Stimulated activated CD4-positive, alpha-beta T cell treated with anti-CD3 and anti-CD28 coated beads, Interleukin-12 subunit alpha, Interleukin-12 subunit beta, amount 100 ng/mL, for 48 hours (primary cell): Measurements from ENCODE around the gene PRKAR1B.
"Not testable (repeated sequence)": the region's sequence is repeated elsewhere in the genome, so short reads cannot be mapped to it uniquely, and the experiment has no call there.

ENCODE experiments used
- DNase-seq, 3 donors: peaks; one replicate each; pipeline ENCODE4 v3.0.0-alpha.2; 2020; ENCODE audit warnings: low read depth in 2 of 3, low spot score in 1 of 3

PRKAR1B gene

GRCh38 chr7:672891-673290 is 54.2 kb downstream of the PRKAR1B start:
- no peak for DNase-seq

GRCh38 chr7:671415-672042 is 55.6 kb downstream of the PRKAR1B start:
- DNase-seq, result no peak

GRCh38 chr7:670501-671390 is 56.3 kb downstream of the PRKAR1B start:
- no peak for DNase-seq

- no peak for DNase-seq
These were observed 58.1 kb downstream of the PRKAR1B start for GRCh38 chr7:668958-669357.

GRCh38 chr7:668139-668931 is 58.7 kb downstream of the PRKAR1B start:
- DNase-seq, result no peak

GRCh38 chr7:666454-667292 is 60.4 kb downstream of the PRKAR1B start:
- no peak for DNase-seq

GRCh38 chr7:665736-666453 is 61.2 kb downstream of the PRKAR1B start:
- no peak for DNase-seq

- no peak for DNase-seq
These were observed 61.9 kb downstream of the PRKAR1B start for GRCh38 chr7:664997-665735.

- DNase-seq, result no peak
These were observed 62.7 kb downstream of the PRKAR1B start for GRCh38 chr7:664402-664775.

GRCh38 chr7:662576-662975 is 64.5 kb downstream of the PRKAR1B start:
- DNase-seq, result no peak

- DNase-seq, result no peak
These were observed 67.1 kb downstream of the PRKAR1B start for GRCh38 chr7:659996-660395.

- no peak for DNase-seq
These were observed 67.7 kb downstream of the PRKAR1B start for GRCh38 chr7:659306-659847.

GRCh38 chr7:657565-658119 is 69.4 kb downstream of the PRKAR1B start:
- DNase-seq, result no peak

- DNase-seq, result not testable (repeated sequence)
These were observed 70.1 kb downstream of the PRKAR1B start for GRCh38 chr7:657010-657409.

GRCh38 chr7:655758-656157 is 71.3 kb downstream of the PRKAR1B start:
- no peak for DNase-seq

GRCh38 chr7:653829-654764 is 73.0 kb downstream of the PRKAR1B start:
- DNase-seq, result no peak

- no peak for DNase-seq
These were observed 74.2 kb downstream of the PRKAR1B start for GRCh38 chr7:652881-653280.

GRCh38 chr7:652167-652566 is 74.9 kb downstream of the PRKAR1B start:
- DNase-seq, result not testable (repeated sequence)
